ENCODE measurements around the gene MED17. TPM values are rescaled to one million over a fixed set of nuclear protein-coding genes. Genes with fewer than 3 reads are reported as not detected.

MED17 gene
- total RNA-seq, 1 donor from 2014 or later, result 12.6 TPM

DNA sequence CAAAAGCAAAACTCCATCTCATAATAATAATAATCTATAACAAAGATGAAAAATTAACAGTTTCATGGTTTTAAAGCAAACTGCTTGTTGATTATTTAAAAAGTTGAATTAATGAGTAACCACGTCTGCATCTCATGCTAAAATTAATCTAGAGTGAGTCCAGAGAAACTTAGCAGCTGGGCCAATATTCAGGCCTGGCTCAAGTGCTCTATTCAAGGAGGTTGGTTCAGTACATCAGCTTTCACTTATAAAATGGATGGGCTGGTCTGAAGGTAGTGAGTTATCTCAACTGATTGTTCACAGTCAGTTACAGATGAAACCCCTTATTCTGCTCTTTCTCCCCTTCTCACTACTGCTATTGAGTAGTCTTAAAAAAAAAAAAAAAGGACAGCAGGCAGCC lies 43.3 kb downstream of the MED17 start:
- Histone ChIP-seq H3K4me3 (no peak overlapping the region), H3K9me3 (no peaks in the 10 kb centered on the region), H3K36me3 (no peaks in the 10 kb centered on the region), H3K4me1 (no peaks in the 10 kb centered on the region), H3K27ac (no peak overlapping the region), H3K27me3 (no peaks in the 10 kb centered on the region)
- intact Hi-C loops (cut with DNase I), result no loop called here
- TF ChIP-seq, protein P1, sequence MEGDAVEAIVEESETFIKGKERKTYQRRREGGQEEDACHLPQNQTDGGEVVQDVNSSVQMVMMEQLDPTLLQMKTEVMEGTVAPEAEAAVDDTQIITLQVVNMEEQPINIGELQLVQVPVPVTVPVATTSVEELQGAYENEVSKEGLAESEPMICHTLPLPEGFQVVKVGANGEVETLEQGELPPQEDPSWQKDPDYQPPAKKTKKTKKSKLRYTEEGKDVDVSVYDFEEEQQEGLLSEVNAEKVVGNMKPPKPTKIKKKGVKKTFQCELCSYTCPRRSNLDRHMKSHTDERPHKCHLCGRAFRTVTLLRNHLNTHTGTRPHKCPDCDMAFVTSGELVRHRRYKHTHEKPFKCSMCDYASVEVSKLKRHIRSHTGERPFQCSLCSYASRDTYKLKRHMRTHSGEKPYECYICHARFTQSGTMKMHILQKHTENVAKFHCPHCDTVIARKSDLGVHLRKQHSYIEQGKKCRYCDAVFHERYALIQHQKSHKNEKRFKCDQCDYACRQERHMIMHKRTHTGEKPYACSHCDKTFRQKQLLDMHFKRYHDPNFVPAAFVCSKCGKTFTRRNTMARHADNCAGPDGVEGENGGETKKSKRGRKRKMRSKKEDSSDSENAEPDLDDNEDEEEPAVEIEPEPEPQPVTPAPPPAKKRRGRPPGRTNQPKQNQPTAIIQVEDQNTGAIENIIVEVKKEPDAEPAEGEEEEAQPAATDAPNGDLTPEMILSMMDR (IDR thresholded peaks at IDR 0.05), result no peak
- DNase-seq (ENCODE audit: low spot score in 2 of 2), result no peak

DNA sequence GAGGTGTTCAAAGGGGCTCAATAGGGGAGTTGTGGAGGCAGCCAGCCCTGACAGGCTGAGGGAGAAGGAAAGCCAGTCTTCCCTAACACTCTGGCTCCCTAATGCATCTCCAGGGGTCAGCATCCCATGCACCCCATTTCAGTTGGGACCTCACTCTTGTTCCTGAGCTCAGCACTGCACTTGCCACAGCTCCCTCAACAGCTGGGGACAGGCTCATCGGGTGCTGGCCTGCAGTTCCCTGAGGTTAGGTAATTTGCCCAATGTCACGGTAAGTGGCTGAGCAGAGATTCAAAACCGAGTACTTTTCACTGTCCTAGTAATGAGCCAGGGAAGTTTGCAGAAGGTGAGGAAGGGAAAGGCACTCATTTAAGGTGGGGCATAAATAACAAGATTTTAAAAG lies 45.5 kb downstream of the MED17 start:
- TF ChIP-seq, protein P1 (IDR thresholded peaks at IDR 0.05), result no peak
- H3K9me3 ChIP-seq, result no peaks in the 10 kb centered on the region
- H3K27ac ChIP-seq, result no peak overlapping the region
- no peaks in the 10 kb centered on the region for H3K27me3 ChIP-seq
- intact Hi-C loops (cut with DNase I), result no loop called here
- H3K4me1 ChIP-seq, result no peaks in the 10 kb centered on the region
- DNase-seq (ENCODE audit: low spot score in 2 of 2), result no peak
- H3K4me3 ChIP-seq, result no peak overlapping the region
- H3K36me3 ChIP-seq, result no peaks in the 10 kb centered on the region

DNA sequence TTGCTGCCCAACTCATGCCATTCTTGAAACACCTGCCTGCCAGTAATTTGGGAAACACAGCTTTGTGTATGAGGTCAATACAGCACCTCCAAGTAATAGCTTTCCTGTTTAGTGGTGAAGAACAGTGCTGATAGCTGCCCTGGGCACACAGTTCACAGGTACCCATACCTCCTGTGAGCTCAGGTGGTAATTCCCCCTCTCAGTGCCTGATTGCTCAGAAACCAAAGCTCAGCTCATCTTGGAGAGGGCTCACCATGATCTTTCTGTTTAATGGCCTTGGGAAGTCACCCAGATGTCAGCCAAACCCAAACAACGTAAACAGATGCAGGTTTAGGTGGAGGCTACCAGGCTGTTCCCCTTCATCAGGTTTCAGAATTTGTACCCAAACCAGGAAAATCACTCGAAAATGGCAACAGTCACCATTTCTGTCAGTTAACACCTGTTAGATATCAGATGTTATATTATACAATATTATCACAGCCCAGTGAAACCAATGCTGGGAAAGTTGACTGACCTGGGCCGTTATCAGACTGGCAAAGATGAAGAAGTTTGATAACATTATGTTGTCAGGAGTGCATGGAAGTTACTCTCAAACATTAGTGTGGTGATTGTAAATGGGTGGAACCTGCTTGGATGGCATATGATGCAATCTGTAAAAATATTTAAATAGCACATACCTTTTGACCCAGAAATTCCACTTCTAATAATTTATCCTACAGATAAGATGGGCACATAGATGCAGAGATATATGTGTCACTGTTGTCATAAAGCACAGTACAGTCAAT lies 47.5 kb downstream of the MED17 start:
- Histone ChIP-seq H3K27me3 (no peaks in the 10 kb centered on the region), H3K4me3 (no peak overlapping the region), H3K27ac (no peak overlapping the region), H3K9me3 (no peaks in the 10 kb centered on the region), H3K4me1 (no peaks in the 10 kb centered on the region), H3K36me3 (no peaks in the 10 kb centered on the region)
- intact Hi-C loops (cut with DNase I), result no loop called here
- DNase-seq (ENCODE audit: low spot score in 2 of 2), result no peak
- TF ChIP-seq, protein P1 (IDR thresholded peaks at IDR 0.05), result no peak

DNA sequence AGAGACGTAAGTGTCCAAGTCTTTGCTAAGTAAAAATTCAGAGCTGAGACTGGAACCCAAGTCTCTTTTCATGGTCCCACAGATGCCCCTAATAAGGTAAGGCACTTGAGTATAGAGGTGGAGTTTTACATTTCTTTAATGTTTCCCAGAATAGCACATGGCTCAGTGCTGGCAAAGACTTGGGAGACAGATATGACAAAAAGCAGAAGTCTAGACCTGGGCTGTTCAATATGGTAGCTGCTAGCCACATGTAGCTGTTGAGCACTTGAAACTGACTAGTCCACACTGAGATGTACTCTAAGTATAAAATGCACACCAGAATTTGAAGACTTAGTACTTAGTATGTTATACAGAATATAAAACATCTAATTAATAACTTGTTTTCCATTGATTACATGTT lies 48.7 kb downstream of the MED17 start:
- Histone ChIP-seq H3K4me1 (no peaks in the 10 kb centered on the region), H3K36me3 (no peaks in the 10 kb centered on the region), H3K27ac (no peak overlapping the region), H3K9me3 (no peaks in the 10 kb centered on the region), H3K4me3 (no peak overlapping the region), H3K27me3 (no peaks in the 10 kb centered on the region)
- TF ChIP-seq, protein P1 (IDR thresholded peaks at IDR 0.05), result no peak
- intact Hi-C loops (cut with DNase I), result no loop called here
- no peak for DNase-seq (ENCODE audit: low spot score in 2 of 2)

DNA sequence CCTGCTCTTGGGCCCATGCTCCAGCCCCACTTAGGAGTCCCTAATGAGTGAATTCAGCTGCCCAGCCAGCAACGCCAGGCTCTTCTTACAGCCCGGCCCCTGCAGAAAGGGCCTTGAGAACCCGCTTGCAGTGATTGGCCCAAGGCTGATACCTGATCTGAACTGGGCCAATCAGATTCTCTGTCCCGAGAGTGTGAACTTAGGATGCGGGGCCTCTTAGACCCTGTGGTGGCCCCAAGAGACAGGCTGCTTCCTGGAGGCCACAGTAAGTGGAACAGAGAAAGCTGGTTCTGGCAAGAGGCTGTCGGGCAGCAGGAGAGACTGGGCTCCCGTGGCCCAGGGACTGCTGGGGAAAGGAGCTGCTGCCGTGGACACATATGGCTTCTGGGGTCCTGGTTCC lies 54.9 kb downstream of the MED17 start:
- Histone ChIP-seq H3K4me3 (no peak overlapping the region), H3K9me3 (no peaks in the 10 kb centered on the region), H3K4me1 (no peaks in the 10 kb centered on the region), H3K27ac (no peak overlapping the region), H3K27me3 (no peaks in the 10 kb centered on the region), H3K36me3 (no peaks in the 10 kb centered on the region)
- TF ChIP-seq, protein P1 (IDR thresholded peaks at IDR 0.05), result no peak
- intact Hi-C loops (cut with DNase I), result no loop called here
- no peak for DNase-seq (ENCODE audit: low spot score in 2 of 2)

Data from ascending aorta (tissue), 2 donors.